Ishikawa (cell line): ENCODE data around the gene HOXD13.

Experiments
- EP300 ChIP-seq: IDR thresholded peaks from 2 replicates; pipeline ENCODE4 v1.6.1; 2012; ENCODE audit warnings: borderline replicate concordance
- TAF1 ChIP-seq: IDR thresholded peaks from 2 replicates; pipeline ENCODE4 v1.6.1; 2012; ENCODE audit warnings: low read depth, mild to moderate bottlenecking
- TF ChIP-seq, protein P1 (sequence below): IDR thresholded peaks from 2 replicates; pipeline ENCODE4 v1.6.1; 2012

DNA sequence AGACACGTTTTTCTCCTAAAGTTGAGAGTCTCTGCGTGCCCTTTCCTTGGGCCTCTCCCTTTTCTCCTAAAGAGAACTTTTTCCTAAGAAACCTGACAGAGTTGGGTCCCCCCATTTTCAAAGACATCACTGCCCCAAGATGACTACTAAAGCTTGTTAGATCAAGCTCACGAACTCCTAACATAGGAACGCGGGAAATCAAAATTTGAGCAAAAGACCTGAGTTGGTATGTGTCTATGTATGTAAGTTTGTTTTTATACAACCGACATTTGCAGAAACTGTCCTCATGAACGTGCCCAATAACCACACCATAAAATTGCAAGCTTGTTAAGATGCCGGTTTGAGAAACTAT is 1.4 kb downstream of the HOXD13 start:
- TF ChIP-seq, protein P1, sequence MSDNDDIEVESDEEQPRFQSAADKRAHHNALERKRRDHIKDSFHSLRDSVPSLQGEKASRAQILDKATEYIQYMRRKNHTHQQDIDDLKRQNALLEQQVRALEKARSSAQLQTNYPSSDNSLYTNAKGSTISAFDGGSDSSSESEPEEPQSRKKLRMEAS = no peak
- TF ChIP-seq EP300 = no peak
- TF ChIP-seq TAF1 = no peak
